Measurements from ENCODE around the gene EIF4E3. TPM values are rescaled to one million over a fixed set of nuclear protein-coding genes. Genes with fewer than 3 reads are reported as not detected.

EIF4E3 gene
- polyA plus RNA-seq, 1 donor (not counting 4 experiments of a cell fraction or from before 2014, with no cell fraction given): 2.2 TPM

GRCh38 chr3:71673486-71673885, 51.7 kb downstream of the EIF4E3 start:
- H3K9ac ChIP-seq (ENCODE audit: control insufficient read depth, extremely low read depth, insufficient read depth, low read length): no peak overlapping the region
- TF ChIP-seq CTCF (optimal IDR thresholded peaks at IDR 0.05 in 1 of 3, IDR thresholded peaks at IDR 0.05 in 1 of 3, conservative IDR thresholded peaks at IDR 0.05 in 1 of 3; ENCODE audit: extremely low read depth in 1 of 3, insufficient read depth in 2 of 3, low read length in 3 of 3) (no peak), EZH2 (IDR thresholded peaks at IDR 0.05; ENCODE audit: low read length) (no peak)
- no peak overlapping the region for H2AFZ ChIP-seq (ENCODE audit: control insufficient read depth, low read length)
- no peaks in the 10 kb centered on the region for H3K9me1 ChIP-seq (ENCODE audit: control insufficient read depth, extremely low read depth, insufficient read depth, low read length)
- no peak overlapping the region for H3K4me2 ChIP-seq (ENCODE audit: control insufficient read depth, extremely low read depth, insufficient read depth, low read depth, low read length)
- DNase-seq (ENCODE audit: low read depth, low spot score) (no peak), FAIRE-seq (no peak)
- no peaks in the 10 kb centered on the region for H3K9me3 ChIP-seq (ENCODE audit: control insufficient read depth, low read depth, low read length)
- dilution Hi-C loops (cut with MboI; ENCODE audit: extremely low pct_ligation_motif_present, low sequenced_read_pairs): no loop called here
- H3K79me2 ChIP-seq (ENCODE audit: control insufficient read depth, insufficient read depth, low read length): no peaks in the 10 kb centered on the region
- no peak overlapping the region for H3K4me3 ChIP-seq (ENCODE audit: control insufficient read depth in 2 of 3, extremely low read depth in 1 of 3, insufficient read depth in 2 of 3, low read depth in 1 of 3, low read length in 3 of 3)
- no peak overlapping the region for H3K27ac ChIP-seq (ENCODE audit: control insufficient read depth, insufficient read depth, low read length)
- no peaks in the 10 kb centered on the region for H3K4me1 ChIP-seq (ENCODE audit: control insufficient read depth, extremely low read depth, insufficient read depth, low read length)
- H3K36me3 ChIP-seq (ENCODE audit: control insufficient read depth in 2 of 2, extremely low read depth in 1 of 2, insufficient read depth in 2 of 2, low read length in 2 of 2): no peaks in the 10 kb centered on the region
- H4K20me1 ChIP-seq (ENCODE audit: control insufficient read depth, extremely low read depth, insufficient read depth, low read length): no peaks in the 10 kb centered on the region
- H3K27me3 ChIP-seq (ENCODE audit: control insufficient read depth, extremely low read depth, insufficient read depth, low read length): no peaks in the 10 kb centered on the region

GRCh38 chr3:71672807-71673206, 52.4 kb downstream of the EIF4E3 start:
- H3K9me1 ChIP-seq (ENCODE audit: control insufficient read depth, extremely low read depth, insufficient read depth, low read length): no peaks in the 10 kb centered on the region
- TF ChIP-seq CTCF (optimal IDR thresholded peaks at IDR 0.05 in 1 of 3, IDR thresholded peaks at IDR 0.05 in 1 of 3, conservative IDR thresholded peaks at IDR 0.05 in 1 of 3; ENCODE audit: extremely low read depth in 1 of 3, insufficient read depth in 2 of 3, low read length in 3 of 3): no peak
- TF ChIP-seq EZH2 (IDR thresholded peaks at IDR 0.05; ENCODE audit: low read length): no peak
- H3K4me2 ChIP-seq (ENCODE audit: control insufficient read depth, extremely low read depth, insufficient read depth, low read depth, low read length): no peak overlapping the region
- no peak overlapping the region for H3K4me3 ChIP-seq (ENCODE audit: control insufficient read depth in 2 of 3, extremely low read depth in 1 of 3, insufficient read depth in 2 of 3, low read depth in 1 of 3, low read length in 3 of 3)
- H3K79me2 ChIP-seq (ENCODE audit: control insufficient read depth, insufficient read depth, low read length): no peaks in the 10 kb centered on the region
- H2AFZ ChIP-seq (ENCODE audit: control insufficient read depth, low read length): no peak overlapping the region
- H3K4me1 ChIP-seq (ENCODE audit: control insufficient read depth, extremely low read depth, insufficient read depth, low read length): no peaks in the 10 kb centered on the region
- DNase-seq (ENCODE audit: low read depth, low spot score) (no peak), FAIRE-seq (no peak)
- H3K9ac ChIP-seq (ENCODE audit: control insufficient read depth, extremely low read depth, insufficient read depth, low read length): no peak overlapping the region
- H3K36me3 ChIP-seq (ENCODE audit: control insufficient read depth in 2 of 2, extremely low read depth in 1 of 2, insufficient read depth in 2 of 2, low read length in 2 of 2): no peaks in the 10 kb centered on the region
- no peak overlapping the region for H3K27ac ChIP-seq (ENCODE audit: control insufficient read depth, insufficient read depth, low read length)
- H3K27me3 ChIP-seq (ENCODE audit: control insufficient read depth, extremely low read depth, insufficient read depth, low read length): no peaks in the 10 kb centered on the region
- dilution Hi-C loops (cut with MboI; ENCODE audit: extremely low pct_ligation_motif_present, low sequenced_read_pairs): no loop called here
- H4K20me1 ChIP-seq (ENCODE audit: control insufficient read depth, extremely low read depth, insufficient read depth, low read length): no peaks in the 10 kb centered on the region
- no peaks in the 10 kb centered on the region for H3K9me3 ChIP-seq (ENCODE audit: control insufficient read depth, low read depth, low read length)
